Mesendoderm (in vitro differentiated cells): ENCODE results near the gene C5orf34.
A peak's percentile ranks its signal among the peaks of the same experiment; 100 is the strongest.
"Not testable (repeated sequence)": the region's sequence is repeated elsewhere in the genome, so short reads cannot be mapped to it uniquely, and the experiment has no call there.

Experiments used
- DNase-seq: peaks from one replicate; pipeline ENCODE4 v3.0.0; 2013
- H2AK5ac ChIP-seq: 2 replicates; pipeline ENCODE4 v1.6.1; 2013; ENCODE audit warnings: low read length, inconsistent platforms
- H2BK120ac ChIP-seq: 2 replicates; pipeline ENCODE4 v1.6.1; 2013; ENCODE audit warnings: low read depth, mild to moderate bottlenecking, low read length, moderate library complexity, mixed read lengths
- H2BK15ac ChIP-seq: replicated peaks from 2 replicates; pipeline ENCODE4 v1.6.1; 2013; ENCODE audit warnings: low read depth, mild to moderate bottlenecking, moderate library complexity
- H2BK5ac ChIP-seq: 2 replicates; pipeline ENCODE4 v1.6.1; 2013; ENCODE audit warnings: low read length, inconsistent platforms
- H3K18ac ChIP-seq: 2 replicates; pipeline ENCODE4 v1.6.1; 2013; ENCODE audit warnings: mild to moderate bottlenecking, low read length, mixed read lengths
- H3K23ac ChIP-seq: one replicate; pipeline ENCODE4 v1.6.1; 2013; ENCODE audit warnings: low read length
- H3K27ac ChIP-seq: 2 replicates; pipeline ENCODE4 v1.5.1; 2013; ENCODE audit warnings: low read depth, mild to moderate bottlenecking, inconsistent platforms, low read length, moderate library complexity
- H3K27me3 ChIP-seq: 2 replicates; pipeline ENCODE4 v1.6.1; 2013; ENCODE audit warnings: low read length, control low read depth, mild to moderate bottlenecking, inconsistent platforms; ENCODE audit not compliant: insufficient read depth, poor library complexity
- H3K36me3 ChIP-seq: 2 replicates; pipeline ENCODE4 v1.6.1; 2013; ENCODE audit warnings: low read length, inconsistent platforms; ENCODE audit not compliant: control insufficient read depth, insufficient read depth
- H3K4ac ChIP-seq: one replicate; pipeline ENCODE4 v1.6.1; 2013; ENCODE audit warnings: low read depth, mild to moderate bottlenecking, low read length, moderate library complexity
- H3K4me1 ChIP-seq: 2 replicates; pipeline ENCODE4 v1.6.1; 2013; ENCODE audit warnings: low read depth, low read length, inconsistent platforms; ENCODE audit not compliant: control insufficient read depth
- H3K4me2 ChIP-seq: 2 replicates; pipeline ENCODE4 v1.6.1; 2013; ENCODE audit warnings: low read length
- H3K4me3 ChIP-seq: 2 replicates; pipeline ENCODE4 v1.5.1; 2013; ENCODE audit warnings: mild to moderate bottlenecking, low read length
- H3K56ac ChIP-seq: one replicate; pipeline ENCODE4 v1.6.1; 2013; ENCODE audit warnings: low read length
- H3K79me1 ChIP-seq: 2 replicates; pipeline ENCODE4 v1.6.1; 2013; ENCODE audit warnings: low read length, inconsistent platforms
- H3K79me2 ChIP-seq: 2 replicates; pipeline ENCODE4 v1.6.1; 2013; ENCODE audit warnings: mild to moderate bottlenecking, low read length; ENCODE audit not compliant: control insufficient read depth, insufficient read depth
- H3K9ac ChIP-seq: 2 replicates; pipeline ENCODE4 v1.6.1; 2013; ENCODE audit warnings: low read length, inconsistent platforms
- H4K5ac ChIP-seq: one replicate; pipeline ENCODE4 v1.6.1; 2013; ENCODE audit warnings: low read length
- H4K8ac ChIP-seq: one replicate; pipeline ENCODE4 v1.6.1; 2013; ENCODE audit warnings: low read depth, mild to moderate bottlenecking, control low read depth, low read length, moderate library complexity
- WGBS: extraction: QIAGEN DNeasy Blood & Tissue Kit; methylation state at CpG from one replicate; pipeline ENCODE4 v1.1.7; 2013; ENCODE audit warnings: low lambda C conversion rate, missing lambda C conversion rate; ENCODE audit not compliant: insufficient coverage; ENCODE audit errors: extremely low coverage; 5-methylcytosine and 5-hydroxymethylcytosine counted together

Gene C5orf34

GRCh38 chr5:43514471-43514815, 505 bp downstream of the C5orf34 start:
- Histone ChIP-seq H3K4me2 (peak overlapping the region; percentile 37), H3K79me1 (no peaks in the 10 kb centered on the region)
- no CpG with 5 or more reads among the region's 6 CpGs for WGBS

GRCh38 chr5:43514025-43514424, 923 bp downstream of the C5orf34 start:
- Histone ChIP-seq H3K4me2 (peak overlapping the region; percentile 52), H3K4me1 (no peaks in the 10 kb centered on the region), H3K4me3 (no peak overlapping the region), H3K79me1 (no peaks in the 10 kb centered on the region), H2BK120ac (no peak overlapping the region), H3K27me3 (no peaks in the 10 kb centered on the region), H3K56ac (peak overlapping the region; percentile 65), H3K79me2 (peaks cover 5% of the 10 kb centered on the region), H3K4ac (no peak overlapping the region), H2AK5ac (no peak overlapping the region), H2BK15ac (no peak overlapping the region), H3K9ac (peak overlapping the region; percentile 85), H3K27ac (no peak overlapping the region), H4K8ac (no peak overlapping the region), H3K36me3 (no peaks in the 10 kb centered on the region), H4K5ac (no peak overlapping the region), H2BK5ac (no peak overlapping the region), H3K18ac (no peak overlapping the region), H3K23ac (no peak overlapping the region)
- DNase-seq: peak; percentile 36
- no CpG with 5 or more reads among the region's 4 CpGs for WGBS

More at GRCh38 chr5:43514471-43514815, 505 bp downstream of the C5orf34 start:
- Histone ChIP-seq H3K27me3 (no peaks in the 10 kb centered on the region), H2BK15ac (no peak overlapping the region), H2BK5ac (no peak overlapping the region), H4K8ac (no peak overlapping the region), H3K36me3 (no peaks in the 10 kb centered on the region), H3K9ac (peak overlapping the region; percentile 85), H3K23ac (no peak overlapping the region), H3K56ac (peak overlapping the region; percentile 91), H3K18ac (peak overlapping the region; percentile 70), H3K4me1 (no peaks in the 10 kb centered on the region), H4K5ac (no peak overlapping the region), H2AK5ac (no peak overlapping the region), H3K27ac (peak overlapping the region; percentile 70), H3K4me3 (peak overlapping the region; percentile 79), H3K79me2 (peaks cover 5% of the 10 kb centered on the region), H2BK120ac (no peak overlapping the region), H3K4ac (no peak overlapping the region)
- DNase-seq: no peak

GRCh38 chr5:43511062-43511461, 3.9 kb downstream of the C5orf34 start:
- not testable (repeated sequence) for H2AK5ac ChIP-seq, H3K4me1 ChIP-seq, H2BK15ac ChIP-seq, H3K9ac ChIP-seq, H2BK5ac ChIP-seq, H3K4me3 ChIP-seq, H3K23ac ChIP-seq, H3K79me2 ChIP-seq, H3K18ac ChIP-seq, H4K5ac ChIP-seq, H3K4me2 ChIP-seq, H3K56ac ChIP-seq, DNase-seq, H4K8ac ChIP-seq, H3K27me3 ChIP-seq, H2BK120ac ChIP-seq, H3K36me3 ChIP-seq, H3K4ac ChIP-seq, H3K27ac ChIP-seq, H3K79me1 ChIP-seq
- no CpG with 5 or more reads among the region's 36 CpGs for WGBS

- Histone ChIP-seq H3K18ac (no peak overlapping the region), H2AK5ac (no peak overlapping the region), H3K23ac (no peak overlapping the region), H3K4ac (no peak overlapping the region), H3K27ac (no peak overlapping the region), H2BK120ac (no peak overlapping the region), H4K8ac (no peak overlapping the region), H3K27me3 (no peaks in the 10 kb centered on the region), H3K79me2 (no peaks in the 10 kb centered on the region), H2BK5ac (no peak overlapping the region), H2BK15ac (no peak overlapping the region), H3K4me2 (no peak overlapping the region), H3K79me1 (no peaks in the 10 kb centered on the region), H3K36me3 (no peaks in the 10 kb centered on the region), H3K56ac (no peak overlapping the region), H3K4me3 (no peak overlapping the region), H3K4me1 (no peaks in the 10 kb centered on the region), H4K5ac (no peak overlapping the region), H3K9ac (no peak overlapping the region)
- DNase-seq: no peak
- WGBS: no CpG with 5 or more reads among the region's 2 CpGs
Observed at GRCh38 chr5:43498581-43498980, 16.4 kb downstream of the C5orf34 start.

- Histone ChIP-seq H2BK15ac (no peak overlapping the region), H3K9ac (no peak overlapping the region), H3K4me3 (no peak overlapping the region), H3K79me1 (no peaks in the 10 kb centered on the region), H2AK5ac (no peak overlapping the region), H3K4me2 (no peak overlapping the region), H3K4ac (no peak overlapping the region), H3K4me1 (no peaks in the 10 kb centered on the region), H3K79me2 (no peaks in the 10 kb centered on the region), H3K27ac (no peak overlapping the region), H4K5ac (no peak overlapping the region), H3K36me3 (no peaks in the 10 kb centered on the region), H2BK120ac (no peak overlapping the region), H3K27me3 (no peaks in the 10 kb centered on the region), H4K8ac (no peak overlapping the region), H3K23ac (no peak overlapping the region), H3K56ac (no peak overlapping the region), H3K18ac (no peak overlapping the region), H2BK5ac (no peak overlapping the region)
- DNase-seq: peak; percentile 43
- no CpG with 5 or more reads among the region's 5 CpGs for WGBS
Observed at GRCh38 chr5:43497311-43498104, 17.4 kb downstream of the C5orf34 start.

GRCh38 chr5:43491326-43491725, 23.6 kb downstream of the C5orf34 start:
- no peak overlapping the region for H2AK5ac ChIP-seq
- no peaks in the 10 kb centered on the region for H3K27me3 ChIP-seq
- no peaks in the 10 kb centered on the region for H3K79me2 ChIP-seq
- H4K5ac ChIP-seq: no peak overlapping the region
- no peak overlapping the region for H2BK5ac ChIP-seq
- no peak overlapping the region for H3K4me2 ChIP-seq
- H3K36me3 ChIP-seq: no peaks in the 10 kb centered on the region
- H3K4me1 ChIP-seq: no peaks in the 10 kb centered on the region
- no peak overlapping the region for H2BK120ac ChIP-seq
- no peak overlapping the region for H3K23ac ChIP-seq
- H4K8ac ChIP-seq: no peak overlapping the region
- no peak overlapping the region for H3K18ac ChIP-seq
- no peak overlapping the region for H3K27ac ChIP-seq
- H2BK15ac ChIP-seq: no peak overlapping the region
- H3K56ac ChIP-seq: no peak overlapping the region
- no peak overlapping the region for H3K4ac ChIP-seq
- DNase-seq: no peak
- no peak overlapping the region for H3K4me3 ChIP-seq
- no CpG with 5 or more reads among the region's 1 CpG for WGBS
- H3K9ac ChIP-seq: no peak overlapping the region
- H3K79me1 ChIP-seq: no peaks in the 10 kb centered on the region
